ENCODE data around the gene USP19.
A peak's percentile ranks its signal among the peaks of the same experiment; 100 is the strongest.

- peak in 1 of 6 experiments; percentile 11 for TF ChIP-seq CTCF (IDR thresholded peaks at IDR 0.05)
- no peak for TF ChIP-seq POLR2A (IDR thresholded peaks at IDR 0.05)
- no peak for TF ChIP-seq EP300 (IDR thresholded peaks at IDR 0.05)
Observed at GRCh38 chr3:49133226-49133951, 12.8 kb upstream of the USP19 start.

Measured in upper lobe of left lung (tissue), 4 donors.